GM21360 (cell line): ENCODE measurements around the gene MRGPRF.
"Not testable (repeated sequence)": the region's sequence is repeated elsewhere in the genome, so short reads cannot be mapped to it uniquely, and the experiment has no call there.

Source experiments
- ATAC-seq: cut with Tn5 transposase; IDR thresholded peaks from one replicate; pipeline ENCODE4 v1.9.1; 2021; ENCODE audit warnings: mild to moderate bottlenecking, moderate library complexity; ENCODE audit not compliant: unreplicated experiment

MRGPRF gene

GRCh38 chr11:69003301-69003865 lies 9.7 kb downstream of the MRGPRF start:
- no peak for ATAC-seq

- no peak for ATAC-seq
Observed at GRCh38 chr11:69002570-69003231, 10.3 kb downstream of the MRGPRF start.

GRCh38 chr11:69002110-69002569 lies 10.9 kb downstream of the MRGPRF start:
- ATAC-seq = no peak

GRCh38 chr11:69001243-69002081 lies 11.6 kb downstream of the MRGPRF start:
- ATAC-seq = no peak

GRCh38 chr11:69000831-69001242 lies 12.2 kb downstream of the MRGPRF start:
- ATAC-seq = no peak

- ATAC-seq = no peak
Observed at GRCh38 chr11:69000391-69000790, 12.7 kb downstream of the MRGPRF start.

- ATAC-seq = not testable (repeated sequence)
Observed at GRCh38 chr11:68999748-69000355, 13.2 kb downstream of the MRGPRF start.

GRCh38 chr11:68999093-68999747 lies 13.8 kb downstream of the MRGPRF start:
- no peak for ATAC-seq

GRCh38 chr11:68998390-68998911 lies 14.6 kb downstream of the MRGPRF start:
- ATAC-seq = no peak

GRCh38 chr11:68997995-68998348 lies 15.1 kb downstream of the MRGPRF start:
- ATAC-seq = no peak

- no peak for ATAC-seq
Observed at GRCh38 chr11:68997124-68997994, 15.7 kb downstream of the MRGPRF start.

- no peak for ATAC-seq
Observed at GRCh38 chr11:68996376-68997123, 16.5 kb downstream of the MRGPRF start.

GRCh38 chr11:68994894-68995285 lies 18.2 kb downstream of the MRGPRF start:
- no peak for ATAC-seq

GRCh38 chr11:68994161-68994893 lies 18.7 kb downstream of the MRGPRF start:
- ATAC-seq = no peak

- ATAC-seq = no peak
Observed at GRCh38 chr11:68993546-68993945, 19.5 kb downstream of the MRGPRF start.

GRCh38 chr11:68992743-68993255 lies 20.2 kb downstream of the MRGPRF start:
- ATAC-seq = no peak

GRCh38 chr11:68990995-68991780 lies 21.9 kb downstream of the MRGPRF start:
- ATAC-seq = no peak
